ENCODE results near the gene MSI2.

Gene MSI2

GRCh38 chr17:57343717-57344116, 87.4 kb downstream of the MSI2 start:
- Histone ChIP-seq H3K27ac (ENCODE audit: low read depth, low read length) (no peak overlapping the region), H3K79me1 (ENCODE audit: low read length) (peaks cover 10% of the 10 kb centered on the region), H4K8ac (ENCODE audit: low read depth, low read length) (no peak overlapping the region), H3K4ac (ENCODE audit: low read depth, low read length) (no peak overlapping the region), H3K4me1 (ENCODE audit: control insufficient read depth, low read depth, low read length) (no peaks in the 10 kb centered on the region), H2BK120ac (ENCODE audit: low read depth, low read length) (no peak overlapping the region), H3K9ac (ENCODE audit: low read length) (no peak overlapping the region), H3K18ac (ENCODE audit: low read length) (no peak overlapping the region), H2AK5ac (ENCODE audit: low read length) (no peak overlapping the region), H3K23ac (ENCODE audit: low read length) (no peak overlapping the region), H3K27me3 (ENCODE audit: insufficient read depth, low read length, poor library complexity) (no peaks in the 10 kb centered on the region), H3K4me3 (ENCODE audit: low read length) (no peak overlapping the region), H2BK15ac (replicated peaks; ENCODE audit: low read depth) (no peak overlapping the region), H3K36me3 (ENCODE audit: control insufficient read depth, insufficient read depth, low read length) (peaks cover 1% of the 10 kb centered on the region), H2BK5ac (ENCODE audit: low read length) (no peak overlapping the region), H3K79me2 (ENCODE audit: control insufficient read depth, insufficient read depth, low read length) (no peaks in the 10 kb centered on the region), H4K5ac (ENCODE audit: low read length) (no peak overlapping the region), H3K4me2 (ENCODE audit: low read length) (no peak overlapping the region), H3K56ac (ENCODE audit: low read length) (no peak overlapping the region)
- DNase-seq: no peak
- WGBS (ENCODE audit: extremely low coverage, insufficient coverage, low lambda C conversion rate): no CpG with 5 or more reads among the region's 5 CpGs

DNA sequence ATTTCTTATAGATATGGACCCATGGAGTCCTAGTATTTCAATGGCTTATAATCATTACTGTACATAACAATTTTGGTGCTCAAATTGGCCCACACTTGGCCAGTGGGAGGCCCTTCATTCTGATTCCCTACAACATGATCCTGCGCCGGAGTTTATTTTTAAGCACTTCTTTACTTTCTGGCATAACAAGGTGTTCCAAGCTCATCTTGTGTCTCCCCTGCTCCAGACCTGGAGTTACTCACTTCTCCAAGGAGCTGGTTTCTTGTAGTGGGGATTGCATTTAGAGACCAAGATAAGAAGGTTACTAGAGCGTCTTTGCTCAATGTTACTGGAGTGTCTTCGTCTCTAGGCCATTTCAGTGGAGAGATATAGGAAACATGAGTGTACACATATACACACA, 87.9 kb downstream of the MSI2 start:
- Histone ChIP-seq H3K23ac (ENCODE audit: low read length) (no peak overlapping the region), H4K5ac (ENCODE audit: low read length) (no peak overlapping the region), H3K4ac (ENCODE audit: low read depth, low read length) (no peak overlapping the region), H3K4me3 (ENCODE audit: low read length) (no peak overlapping the region), H3K27ac (ENCODE audit: low read depth, low read length) (no peak overlapping the region), H2BK15ac (replicated peaks; ENCODE audit: low read depth) (no peak overlapping the region), H3K4me2 (ENCODE audit: low read length) (no peak overlapping the region), H3K27me3 (ENCODE audit: insufficient read depth, low read length, poor library complexity) (no peaks in the 10 kb centered on the region), H3K36me3 (ENCODE audit: control insufficient read depth, insufficient read depth, low read length) (peaks cover 1% of the 10 kb centered on the region), H3K79me1 (ENCODE audit: low read length) (peaks cover 8% of the 10 kb centered on the region), H3K4me1 (ENCODE audit: control insufficient read depth, low read depth, low read length) (no peaks in the 10 kb centered on the region), H4K8ac (ENCODE audit: low read depth, low read length) (no peak overlapping the region), H3K9ac (ENCODE audit: low read length) (no peak overlapping the region), H3K56ac (ENCODE audit: low read length) (no peak overlapping the region), H2AK5ac (ENCODE audit: low read length) (no peak overlapping the region), H2BK5ac (ENCODE audit: low read length) (no peak overlapping the region), H2BK120ac (ENCODE audit: low read depth, low read length) (no peak overlapping the region), H3K18ac (ENCODE audit: low read length) (no peak overlapping the region), H3K79me2 (ENCODE audit: control insufficient read depth, insufficient read depth, low read length) (no peaks in the 10 kb centered on the region)
- no peak for DNase-seq
- whole genome bisulfite sequencing (ENCODE audit: extremely low coverage, insufficient coverage, low lambda C conversion rate): no CpG with 5 or more reads among the region's 4 CpGs

GRCh38 chr17:57349541-57350247, 93.4 kb downstream of the MSI2 start:
- no peak overlapping the region for H3K56ac ChIP-seq (ENCODE audit: low read length)
- H3K79me1 ChIP-seq (ENCODE audit: low read length): peaks cover 8% of the 10 kb centered on the region
- no CpG with 5 or more reads among the region's 3 CpGs for WGBS (ENCODE audit: extremely low coverage, insufficient coverage, low lambda C conversion rate)
- no peak overlapping the region for H2BK5ac ChIP-seq (ENCODE audit: low read length)
- no peak overlapping the region for H2AK5ac ChIP-seq (ENCODE audit: low read length)
- H3K23ac ChIP-seq (ENCODE audit: low read length): no peak overlapping the region
- no peak overlapping the region for H3K27ac ChIP-seq (ENCODE audit: low read depth, low read length)
- H3K4me2 ChIP-seq (ENCODE audit: low read length): no peak overlapping the region
- DNase-seq: no peak
- peaks cover 4% of the 10 kb centered on the region for H3K4me1 ChIP-seq (ENCODE audit: control insufficient read depth, low read depth, low read length)
- H2BK120ac ChIP-seq (ENCODE audit: low read depth, low read length): no peak overlapping the region
- H3K9ac ChIP-seq (ENCODE audit: low read length): no peak overlapping the region
- H3K4ac ChIP-seq (ENCODE audit: low read depth, low read length): no peak overlapping the region
- H3K36me3 ChIP-seq (ENCODE audit: control insufficient read depth, insufficient read depth, low read length): peaks cover 1% of the 10 kb centered on the region
- no peak overlapping the region for H3K18ac ChIP-seq (ENCODE audit: low read length)
- no peaks in the 10 kb centered on the region for H3K27me3 ChIP-seq (ENCODE audit: insufficient read depth, low read length, poor library complexity)
- H4K5ac ChIP-seq (ENCODE audit: low read length): no peak overlapping the region
- no peaks in the 10 kb centered on the region for H3K79me2 ChIP-seq (ENCODE audit: control insufficient read depth, insufficient read depth, low read length)
- no peak overlapping the region for H3K4me3 ChIP-seq (ENCODE audit: low read length)
- no peak overlapping the region for H4K8ac ChIP-seq (ENCODE audit: low read depth, low read length)
- no peak overlapping the region for H2BK15ac ChIP-seq (replicated peaks; ENCODE audit: low read depth)

DNA sequence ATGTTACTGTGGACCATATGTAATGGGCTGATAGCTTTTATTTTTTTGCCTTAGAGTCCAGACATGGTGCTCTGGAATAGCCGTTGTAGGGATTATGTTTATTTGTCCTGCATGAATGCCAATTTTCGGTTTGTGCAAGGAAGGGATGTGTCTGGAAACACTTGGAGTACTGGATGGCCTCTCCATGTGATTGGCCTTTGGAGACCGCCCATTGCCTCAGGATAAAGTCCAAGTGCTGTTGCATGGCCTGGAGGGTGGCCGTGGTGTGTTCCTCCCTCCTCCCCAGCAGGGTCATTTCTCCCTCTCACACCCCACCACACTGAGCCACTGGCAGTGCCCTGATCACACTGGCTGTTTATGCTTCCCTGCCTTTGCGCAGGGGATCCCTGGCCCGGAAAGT, 93.9 kb downstream of the MSI2 start:
- Histone ChIP-seq H3K4me2 (ENCODE audit: low read length) (no peak overlapping the region), H3K36me3 (ENCODE audit: control insufficient read depth, insufficient read depth, low read length) (peaks cover 1% of the 10 kb centered on the region), H2BK5ac (ENCODE audit: low read length) (no peak overlapping the region), H3K27me3 (ENCODE audit: insufficient read depth, low read length, poor library complexity) (no peaks in the 10 kb centered on the region), H4K8ac (ENCODE audit: low read depth, low read length) (no peak overlapping the region), H4K5ac (ENCODE audit: low read length) (no peak overlapping the region), H2AK5ac (ENCODE audit: low read length) (no peak overlapping the region), H3K27ac (ENCODE audit: low read depth, low read length) (no peak overlapping the region), H3K4me1 (ENCODE audit: control insufficient read depth, low read depth, low read length) (peaks cover 4% of the 10 kb centered on the region), H3K79me1 (ENCODE audit: low read length) (peaks cover 8% of the 10 kb centered on the region), H2BK15ac (replicated peaks; ENCODE audit: low read depth) (no peak overlapping the region), H3K4me3 (ENCODE audit: low read length) (no peak overlapping the region), H3K18ac (ENCODE audit: low read length) (no peak overlapping the region), H3K9ac (ENCODE audit: low read length) (no peak overlapping the region), H3K4ac (ENCODE audit: low read depth, low read length) (no peak overlapping the region), H3K79me2 (ENCODE audit: control insufficient read depth, insufficient read depth, low read length) (no peaks in the 10 kb centered on the region), H3K23ac (ENCODE audit: low read length) (no peak overlapping the region), H2BK120ac (ENCODE audit: low read depth, low read length) (no peak overlapping the region), H3K56ac (ENCODE audit: low read length) (no peak overlapping the region)
- WGBS (ENCODE audit: extremely low coverage, insufficient coverage, low lambda C conversion rate): no CpG with 5 or more reads among the region's 6 CpGs
- no peak for DNase-seq

DNA sequence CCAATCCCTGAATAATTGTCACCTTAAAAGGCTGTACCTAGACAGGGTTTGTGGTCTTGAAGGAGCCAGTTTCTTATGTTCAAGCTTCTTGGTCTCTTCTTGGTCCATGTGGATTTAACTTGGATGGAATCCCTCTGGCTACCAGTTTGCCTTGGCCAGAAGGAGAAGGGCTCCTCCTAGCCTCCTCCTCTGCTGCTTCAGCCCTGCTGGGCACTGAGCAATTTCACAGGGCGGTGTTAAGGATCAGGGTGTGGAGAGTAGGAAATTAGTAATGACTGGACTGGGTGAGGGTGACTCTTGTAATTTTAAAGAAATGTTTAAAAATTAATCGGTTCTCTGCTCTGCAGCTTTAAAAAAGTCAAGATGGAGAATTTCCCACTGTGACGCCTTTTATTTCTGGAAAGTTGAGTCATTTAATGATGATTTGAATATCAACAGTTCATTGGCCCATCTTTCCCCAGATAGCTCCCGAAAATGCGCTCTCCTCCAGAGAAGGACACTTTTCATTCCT, 96.4 kb downstream of the MSI2 start:
- no CpG with 5 or more reads among the region's 5 CpGs for WGBS (ENCODE audit: extremely low coverage, insufficient coverage, low lambda C conversion rate)
- Histone ChIP-seq H3K4ac (ENCODE audit: low read depth, low read length) (no peak overlapping the region), H3K27me3 (ENCODE audit: insufficient read depth, low read length, poor library complexity) (no peaks in the 10 kb centered on the region), H2BK5ac (ENCODE audit: low read length) (no peak overlapping the region), H3K4me1 (ENCODE audit: control insufficient read depth, low read depth, low read length) (peaks cover 4% of the 10 kb centered on the region), H2BK120ac (ENCODE audit: low read depth, low read length) (no peak overlapping the region), H4K8ac (ENCODE audit: low read depth, low read length) (no peak overlapping the region), H3K18ac (ENCODE audit: low read length) (no peak overlapping the region), H3K4me2 (ENCODE audit: low read length) (no peak overlapping the region), H4K5ac (ENCODE audit: low read length) (no peak overlapping the region), H3K56ac (ENCODE audit: low read length) (no peak overlapping the region), H3K27ac (ENCODE audit: low read depth, low read length) (no peak overlapping the region), H3K9ac (ENCODE audit: low read length) (no peak overlapping the region), H2BK15ac (replicated peaks; ENCODE audit: low read depth) (no peak overlapping the region), H3K36me3 (ENCODE audit: control insufficient read depth, insufficient read depth, low read length) (peaks cover 1% of the 10 kb centered on the region), H3K79me1 (ENCODE audit: low read length) (peaks cover 10% of the 10 kb centered on the region), H3K23ac (ENCODE audit: low read length) (no peak overlapping the region), H3K4me3 (ENCODE audit: low read length) (no peak overlapping the region), H3K79me2 (ENCODE audit: control insufficient read depth, insufficient read depth, low read length) (no peaks in the 10 kb centered on the region), H2AK5ac (ENCODE audit: low read length) (no peak overlapping the region)
- no peak for DNase-seq

- Histone ChIP-seq H3K79me1 (ENCODE audit: low read length) (peaks cover 9% of the 10 kb centered on the region), H2BK5ac (ENCODE audit: low read length) (no peak overlapping the region), H3K18ac (ENCODE audit: low read length) (no peak overlapping the region), H3K4ac (ENCODE audit: low read depth, low read length) (no peak overlapping the region), H3K56ac (ENCODE audit: low read length) (no peak overlapping the region), H3K4me2 (ENCODE audit: low read length) (no peak overlapping the region), H3K27me3 (ENCODE audit: insufficient read depth, low read length, poor library complexity) (no peaks in the 10 kb centered on the region), H3K23ac (ENCODE audit: low read length) (no peak overlapping the region), H3K4me3 (ENCODE audit: low read length) (no peak overlapping the region), H2AK5ac (ENCODE audit: low read length) (no peak overlapping the region), H2BK15ac (replicated peaks; ENCODE audit: low read depth) (no peak overlapping the region), H3K36me3 (ENCODE audit: control insufficient read depth, insufficient read depth, low read length) (no peaks in the 10 kb centered on the region), H4K5ac (ENCODE audit: low read length) (no peak overlapping the region), H3K9ac (ENCODE audit: low read length) (no peak overlapping the region), H4K8ac (ENCODE audit: low read depth, low read length) (no peak overlapping the region), H3K27ac (ENCODE audit: low read depth, low read length) (no peak overlapping the region), H3K79me2 (ENCODE audit: control insufficient read depth, insufficient read depth, low read length) (no peaks in the 10 kb centered on the region), H2BK120ac (ENCODE audit: low read depth, low read length) (no peak overlapping the region), H3K4me1 (ENCODE audit: control insufficient read depth, low read depth, low read length) (peaks cover 4% of the 10 kb centered on the region)
- no peak for DNase-seq
- WGBS (ENCODE audit: extremely low coverage, insufficient coverage, low lambda C conversion rate): no CpG with 5 or more reads among the region's 2 CpGs
These were observed 98.3 kb downstream of the MSI2 start for GRCh38 chr17:57354673-57355072.
